ENCODE measurements around the gene MYO7B.

GRCh38 chr2:127632592-127633489, 97.4 kb downstream of the MYO7B start:
- no peak for TF ChIP-seq EP300 (IDR thresholded peaks at IDR 0.05)
- TF ChIP-seq POLR2A (IDR thresholded peaks at IDR 0.05) = no peak

Data from stomach (tissue), 4 donors.